ENCODE results near the gene NME1. TPM values are rescaled to one million over a fixed set of nuclear protein-coding genes. Genes with fewer than 3 reads are reported as not detected.

The NME1 gene
- total RNA-seq, 1 experiment from 2014 or later = 172 TPM

- BruUV-seq (replicated peaks) = no TSS peak
- ChIA-PET POLR2A (ENCODE audit: unreplicated experiment) (interaction anchor here (0.6 kb wide), 1 partner anchor 1142 kb away, joined by 5 read pairs; no protein-coding TSS in a partner anchor), CTCF (no interaction called here)
Observed at GRCh38 chr17:51197754-51198153, 44.4 kb downstream of the NME1 start.

GRCh38 chr17:51200295-51200694 is 46.9 kb downstream of the NME1 start:
- Histone ChIP-seq H3K4me3 (no peak overlapping the region), H3K27ac (no peak overlapping the region), H3K36me3 (ENCODE audit: low read depth) (peaks cover 60% of the 10 kb centered on the region), H3K79me2 (ENCODE audit: low read depth) (no peaks in the 10 kb centered on the region), H3K4me2 (no peak overlapping the region), H3F3A (ENCODE audit: insufficient read depth, low read depth) (peaks cover 4% of the 10 kb centered on the region; the same call in 1 of the 2 replicates), H3K9me3 (ENCODE audit: insufficient read depth, low read depth) (no peaks in the 10 kb centered on the region), H3K9me2 (ENCODE audit: insufficient read depth) (no peaks in the 10 kb centered on the region), H2AFZ (no peak overlapping the region), H4K20me1 (ENCODE audit: insufficient read depth) (no peaks in the 10 kb centered on the region; the same call in 1 of the 2 replicates), H3K4me1 (replicated peaks; ENCODE audit: insufficient read depth) (no peaks in the 10 kb centered on the region), H3K27me3 (ENCODE audit: insufficient read depth, low read depth) (no peaks in the 10 kb centered on the region)
- ChIA-PET CTCF (no interaction called here), POLR2A (ENCODE audit: unreplicated experiment) (no interaction called here)
- no peak for DNase-seq
- TF ChIP-seq, protein P1, sequence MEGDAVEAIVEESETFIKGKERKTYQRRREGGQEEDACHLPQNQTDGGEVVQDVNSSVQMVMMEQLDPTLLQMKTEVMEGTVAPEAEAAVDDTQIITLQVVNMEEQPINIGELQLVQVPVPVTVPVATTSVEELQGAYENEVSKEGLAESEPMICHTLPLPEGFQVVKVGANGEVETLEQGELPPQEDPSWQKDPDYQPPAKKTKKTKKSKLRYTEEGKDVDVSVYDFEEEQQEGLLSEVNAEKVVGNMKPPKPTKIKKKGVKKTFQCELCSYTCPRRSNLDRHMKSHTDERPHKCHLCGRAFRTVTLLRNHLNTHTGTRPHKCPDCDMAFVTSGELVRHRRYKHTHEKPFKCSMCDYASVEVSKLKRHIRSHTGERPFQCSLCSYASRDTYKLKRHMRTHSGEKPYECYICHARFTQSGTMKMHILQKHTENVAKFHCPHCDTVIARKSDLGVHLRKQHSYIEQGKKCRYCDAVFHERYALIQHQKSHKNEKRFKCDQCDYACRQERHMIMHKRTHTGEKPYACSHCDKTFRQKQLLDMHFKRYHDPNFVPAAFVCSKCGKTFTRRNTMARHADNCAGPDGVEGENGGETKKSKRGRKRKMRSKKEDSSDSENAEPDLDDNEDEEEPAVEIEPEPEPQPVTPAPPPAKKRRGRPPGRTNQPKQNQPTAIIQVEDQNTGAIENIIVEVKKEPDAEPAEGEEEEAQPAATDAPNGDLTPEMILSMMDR (conservative IDR thresholded peaks at IDR 0.05) = no peak
- TF ChIP-seq EZH2 (IDR thresholded peaks at IDR 0.05; ENCODE audit: low read depth) = no peak
- BruUV-seq (replicated peaks) = no TSS peak
- intact Hi-C loops (cut with micrococcal nuclease; ENCODE audit: unreplicated experiment) = no loop called here

More at GRCh38 chr17:51197754-51198153, 44.4 kb downstream of the NME1 start:
- no peak overlapping the region for H2AFZ ChIP-seq
- H3K79me2 ChIP-seq (ENCODE audit: low read depth) = no peaks in the 10 kb centered on the region
- no peaks in the 10 kb centered on the region for H3K9me3 ChIP-seq (ENCODE audit: insufficient read depth, low read depth)
- no peak overlapping the region for H3K27ac ChIP-seq
- H4K20me1 ChIP-seq (ENCODE audit: insufficient read depth) = no peaks in the 10 kb centered on the region; the same call in 1 of the 2 replicates
- H3F3A ChIP-seq (ENCODE audit: insufficient read depth, low read depth) = peaks cover 9% of the 10 kb centered on the region; the same call in 1 of the 2 replicates
- DNase-seq = no peak
- no peak overlapping the region for H3K4me2 ChIP-seq
- intact Hi-C loops (cut with micrococcal nuclease; ENCODE audit: unreplicated experiment) = no loop called here
- H3K36me3 ChIP-seq (ENCODE audit: low read depth) = peaks cover 47% of the 10 kb centered on the region
- H3K9me2 ChIP-seq (ENCODE audit: insufficient read depth) = no peaks in the 10 kb centered on the region
- TF ChIP-seq, protein P1 (conservative IDR thresholded peaks at IDR 0.05) = no peak
- no peak for TF ChIP-seq EZH2 (IDR thresholded peaks at IDR 0.05; ENCODE audit: low read depth)
- no peak overlapping the region for H3K4me3 ChIP-seq
- no peaks in the 10 kb centered on the region for H3K4me1 ChIP-seq (replicated peaks; ENCODE audit: insufficient read depth)
- H3K27me3 ChIP-seq (ENCODE audit: insufficient read depth, low read depth) = no peaks in the 10 kb centered on the region

DNA sequence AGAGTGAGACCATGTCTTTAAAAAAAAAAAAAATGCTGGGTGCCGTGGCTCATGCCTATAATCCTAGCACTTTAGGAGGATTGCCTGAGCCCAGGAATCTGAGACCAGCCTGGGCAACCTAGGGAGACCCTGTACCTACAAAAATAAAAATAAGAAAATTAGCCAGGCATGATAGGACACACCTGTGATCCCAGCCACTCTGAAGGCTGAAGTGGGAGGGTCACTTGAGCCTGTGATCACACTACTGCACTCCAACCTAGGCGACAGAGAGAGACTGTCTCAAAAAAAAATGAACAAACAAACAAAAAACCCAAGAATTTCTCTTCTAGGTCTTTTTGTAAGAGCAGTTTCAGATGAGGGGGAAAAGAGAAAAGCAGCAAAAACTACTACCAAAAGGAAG is 47.5 kb downstream of the NME1 start:
- no peak for DNase-seq
- H3F3A ChIP-seq (ENCODE audit: insufficient read depth, low read depth) = peaks cover 4% of the 10 kb centered on the region; the same call in 1 of the 2 replicates

More for the DNA sequence above, 47.5 kb downstream of the NME1 start:
- BruUV-seq (replicated peaks) = no TSS peak
- intact Hi-C loops (cut with micrococcal nuclease; ENCODE audit: unreplicated experiment) = no loop called here
- H3K9me2 ChIP-seq (ENCODE audit: insufficient read depth) = no peaks in the 10 kb centered on the region
- peaks cover 64% of the 10 kb centered on the region for H3K36me3 ChIP-seq (ENCODE audit: low read depth)
- CTCF ChIA-PET = no interaction called here
- no peaks in the 10 kb centered on the region for H3K4me1 ChIP-seq (replicated peaks; ENCODE audit: insufficient read depth)
- no peaks in the 10 kb centered on the region for H3K9me3 ChIP-seq (ENCODE audit: insufficient read depth, low read depth)
- no peaks in the 10 kb centered on the region for H3K27me3 ChIP-seq (ENCODE audit: insufficient read depth, low read depth)
- TF ChIP-seq, protein P1 (conservative IDR thresholded peaks at IDR 0.05) = no peak
- no peak for TF ChIP-seq EZH2 (IDR thresholded peaks at IDR 0.05; ENCODE audit: low read depth)
- H3K4me2 ChIP-seq = no peak overlapping the region
- no peaks in the 10 kb centered on the region for H4K20me1 ChIP-seq (ENCODE audit: insufficient read depth)
- POLR2A ChIA-PET (ENCODE audit: unreplicated experiment) = no interaction called here
- no peak overlapping the region for H3K4me3 ChIP-seq
- H2AFZ ChIP-seq = no peak overlapping the region
- no peak overlapping the region for H3K27ac ChIP-seq
- H3K79me2 ChIP-seq (ENCODE audit: low read depth) = no peaks in the 10 kb centered on the region

Data from PC-9 (cell line).